Activated CD8-positive, alpha-beta memory T cell treated with anti-CD3 and anti-CD28 coated beads for 1 hour (primary cell): ENCODE data around the gene RELB.

Source experiments
- DNase-seq, 2 donors: peaks; one replicate each; pipeline ENCODE4 v3.0.0-alpha.2; 2020; ENCODE audit warnings: low read depth in 1 of 2; ENCODE audit errors: extremely low read depth in 1 of 2

RELB gene

DNA sequence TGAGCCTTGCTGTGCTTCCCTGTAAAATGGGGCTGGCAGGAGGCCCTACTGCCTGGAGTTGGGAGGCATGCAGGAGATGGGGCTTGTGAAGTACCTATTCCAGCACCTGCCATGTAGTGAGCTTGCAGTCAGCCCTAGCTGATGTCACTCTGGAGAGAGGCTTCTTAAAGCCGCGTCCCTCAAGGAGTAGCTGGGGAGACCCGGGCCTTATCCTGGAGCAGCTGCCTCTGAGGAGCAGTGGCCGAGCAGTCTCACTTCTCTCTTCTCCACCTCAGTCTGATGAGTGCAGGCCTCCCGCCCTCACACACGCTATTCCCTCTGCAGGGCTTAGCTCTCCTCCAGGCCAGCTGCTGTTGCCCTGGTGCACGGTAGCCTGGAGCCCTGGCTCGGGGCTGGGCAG, 55.6 kb downstream of the RELB start:
- DNase-seq: no peak

- DNase-seq: no peak
Observed at GRCh38 chr19:45057444-45057843, 56.2 kb downstream of the RELB start.

DNA sequence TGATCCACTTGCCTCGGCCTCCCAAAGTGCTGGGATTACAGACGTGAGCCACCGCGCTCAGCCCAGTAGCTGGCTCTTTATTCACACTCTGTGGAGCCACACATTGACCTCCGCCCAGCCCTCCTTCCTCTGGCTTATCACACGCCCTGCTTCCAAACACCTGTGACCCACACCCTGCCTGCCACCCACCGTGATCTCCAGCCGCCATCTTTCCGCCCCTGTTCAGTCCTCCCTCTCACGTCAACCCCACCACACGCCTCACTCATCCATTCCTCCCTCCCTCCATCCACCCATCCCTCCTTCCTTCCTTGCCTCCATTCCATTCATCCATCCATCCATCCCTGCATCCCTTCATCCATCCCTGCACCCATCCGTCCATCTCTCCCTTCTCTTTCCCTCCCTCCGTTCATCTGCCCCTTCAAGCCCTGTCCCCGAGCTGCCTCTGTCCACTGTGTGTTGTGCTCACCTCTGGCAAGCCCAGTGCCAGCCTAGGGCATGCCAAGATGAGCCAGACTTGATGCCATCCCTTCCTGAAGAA, 57.4 kb downstream of the RELB start:
- no peak for DNase-seq

DNA sequence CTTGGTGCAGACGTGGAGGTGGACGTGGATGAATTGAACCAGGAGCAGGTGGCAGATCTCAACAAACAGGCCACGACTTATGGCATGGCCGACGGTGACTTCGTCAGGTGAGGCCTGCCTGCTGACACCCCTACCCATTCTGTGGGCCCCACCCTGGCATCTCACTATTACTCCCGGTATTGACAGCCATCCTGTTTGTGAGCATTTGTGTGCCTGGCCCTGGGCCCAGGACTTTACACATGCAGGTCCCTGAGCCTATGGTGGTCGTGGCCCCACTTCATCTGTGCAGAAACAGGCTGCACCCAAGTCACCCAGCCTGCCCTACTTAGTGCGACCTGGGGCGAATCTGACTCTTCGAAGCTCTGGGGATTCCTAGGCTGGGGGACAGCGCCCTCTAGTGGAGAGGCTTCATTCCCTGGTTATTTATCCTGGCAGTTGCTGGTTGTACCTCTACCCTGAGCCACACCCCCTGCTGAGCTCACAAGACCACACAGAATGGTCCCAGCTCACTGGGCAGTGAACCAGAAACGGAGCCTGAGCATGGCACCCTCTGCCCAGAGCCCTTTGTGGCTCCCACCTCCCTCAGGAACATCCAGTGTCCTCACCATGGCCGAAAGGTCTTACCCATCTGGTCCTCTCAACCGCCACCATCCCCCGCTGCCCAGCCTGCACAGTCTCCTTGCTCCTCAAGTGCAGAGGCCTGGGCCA, 58.1 kb downstream of the RELB start:
- DNase-seq: peak; percentile 62 to 73

DNA sequence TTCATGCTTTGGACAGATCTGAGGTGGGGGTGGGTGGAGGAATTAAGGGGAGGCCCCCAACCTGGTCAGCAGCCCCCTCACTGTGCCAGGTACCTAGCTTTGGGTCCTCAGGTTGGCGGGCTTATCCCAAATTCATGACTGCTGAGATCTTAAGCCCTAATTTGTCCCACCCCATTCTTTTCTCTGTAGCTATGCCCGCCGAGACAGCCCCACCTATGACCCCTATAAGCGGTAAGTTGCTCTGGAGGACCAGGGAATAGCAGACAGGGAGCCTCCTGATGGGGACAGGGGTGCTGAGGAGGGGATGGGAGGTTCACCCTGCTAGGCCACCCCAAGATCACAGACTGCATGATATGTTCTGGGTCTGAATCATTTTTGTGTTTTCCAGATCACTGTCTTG, 60.7 kb downstream of the RELB start:
- no peak for DNase-seq

- no peak for DNase-seq
Observed at GRCh38 chr19:45063851-45064801, 62.9 kb downstream of the RELB start.

DNA sequence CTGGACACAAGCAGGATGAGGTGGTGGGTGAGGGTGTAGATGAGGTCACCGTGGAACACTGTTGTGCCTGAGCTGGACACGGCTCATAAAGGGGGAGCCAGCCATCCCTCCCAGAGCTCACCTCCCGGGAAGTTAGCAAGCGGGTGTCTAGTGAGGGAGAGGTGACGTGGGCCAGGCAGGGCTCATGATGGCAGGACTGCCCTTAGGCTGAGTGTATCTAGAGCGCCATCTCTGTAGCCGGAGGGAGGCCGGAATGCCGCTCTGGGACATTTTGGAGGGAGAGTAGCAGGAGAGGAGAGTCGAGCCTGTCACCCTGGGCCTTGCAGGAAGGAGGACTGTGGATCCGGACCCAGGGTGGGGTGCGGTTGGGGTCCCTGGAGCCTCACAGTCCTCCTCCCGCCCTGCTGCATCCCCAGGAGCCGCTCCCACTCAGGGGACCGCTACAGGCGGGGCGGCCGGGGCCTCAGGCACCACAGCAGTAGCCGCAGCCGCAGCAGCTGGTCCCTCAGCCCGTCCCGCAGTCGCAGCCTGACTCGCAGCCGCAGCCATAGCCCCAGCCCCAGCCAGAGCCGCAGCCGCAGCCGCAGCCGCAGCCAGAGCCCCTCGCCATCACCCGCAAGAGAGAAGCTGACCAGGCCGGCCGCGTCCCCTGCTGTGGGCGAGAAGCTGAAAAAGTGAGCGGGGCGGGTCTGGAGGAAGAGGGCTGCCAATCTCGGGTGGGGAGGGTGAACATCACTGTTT, 65.8 kb downstream of the RELB start:
- DNase-seq: no peak

DNA sequence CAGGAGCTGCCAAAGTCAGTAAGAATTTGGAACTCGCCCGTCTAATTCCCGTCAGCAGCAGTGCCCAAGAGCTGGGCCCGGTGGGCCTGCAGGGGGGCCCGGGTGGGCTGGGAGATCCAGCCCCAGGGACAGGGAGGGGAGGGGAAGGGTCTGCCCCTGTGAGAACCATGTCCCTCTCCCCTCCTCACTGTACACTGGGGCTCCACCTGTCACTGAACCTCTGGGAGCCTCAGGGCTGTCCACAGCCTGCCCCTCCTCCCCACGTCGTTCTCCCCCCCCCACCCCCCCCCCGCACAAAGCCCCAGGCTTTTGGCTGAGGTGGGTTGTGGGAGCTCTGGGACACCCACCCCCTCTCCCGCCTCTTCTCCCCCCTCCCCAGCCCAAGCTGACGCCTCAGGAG, 66.8 kb downstream of the RELB start:
- no peak for DNase-seq

DNA sequence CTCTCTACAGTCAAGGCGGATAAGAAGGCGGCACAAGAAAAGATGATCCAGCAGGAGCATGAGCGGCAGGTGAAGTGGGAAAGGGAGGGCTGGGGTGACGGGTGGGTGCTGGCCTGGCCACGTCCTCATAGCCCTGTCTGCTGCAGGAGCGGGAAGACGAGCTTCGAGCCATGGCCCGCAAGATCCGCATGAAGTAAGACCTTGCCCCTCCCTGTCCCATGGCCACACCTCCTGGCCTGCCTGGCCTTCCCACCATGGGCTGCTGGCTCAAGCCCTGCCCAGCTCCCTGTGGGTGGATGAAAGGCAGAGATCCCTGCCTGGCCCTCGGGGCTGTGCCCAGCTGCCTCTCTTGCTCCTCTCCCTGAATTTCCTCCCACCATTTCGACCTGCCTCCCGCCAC, 67.8 kb downstream of the RELB start:
- no peak for DNase-seq

DNA sequence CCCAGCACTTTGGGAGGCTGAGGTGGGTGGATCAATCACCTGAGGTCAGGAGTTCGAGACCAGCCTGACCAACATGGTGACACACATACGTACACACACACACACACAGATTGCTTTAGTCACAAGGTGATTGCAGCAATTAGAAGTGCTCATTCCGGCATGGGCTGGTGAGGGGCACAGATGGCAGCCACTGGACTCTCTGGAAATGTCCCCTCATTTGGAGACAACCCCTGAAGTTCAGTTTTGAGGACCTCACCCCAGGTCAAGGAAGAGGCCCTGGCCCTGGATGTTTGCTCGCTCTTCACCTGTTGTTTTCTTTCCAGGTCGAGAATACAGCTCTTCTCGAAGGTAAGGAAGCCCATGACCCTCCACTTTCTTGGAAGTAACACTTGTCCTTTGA, 69.0 kb downstream of the RELB start:
- DNase-seq: no peak

DNA sequence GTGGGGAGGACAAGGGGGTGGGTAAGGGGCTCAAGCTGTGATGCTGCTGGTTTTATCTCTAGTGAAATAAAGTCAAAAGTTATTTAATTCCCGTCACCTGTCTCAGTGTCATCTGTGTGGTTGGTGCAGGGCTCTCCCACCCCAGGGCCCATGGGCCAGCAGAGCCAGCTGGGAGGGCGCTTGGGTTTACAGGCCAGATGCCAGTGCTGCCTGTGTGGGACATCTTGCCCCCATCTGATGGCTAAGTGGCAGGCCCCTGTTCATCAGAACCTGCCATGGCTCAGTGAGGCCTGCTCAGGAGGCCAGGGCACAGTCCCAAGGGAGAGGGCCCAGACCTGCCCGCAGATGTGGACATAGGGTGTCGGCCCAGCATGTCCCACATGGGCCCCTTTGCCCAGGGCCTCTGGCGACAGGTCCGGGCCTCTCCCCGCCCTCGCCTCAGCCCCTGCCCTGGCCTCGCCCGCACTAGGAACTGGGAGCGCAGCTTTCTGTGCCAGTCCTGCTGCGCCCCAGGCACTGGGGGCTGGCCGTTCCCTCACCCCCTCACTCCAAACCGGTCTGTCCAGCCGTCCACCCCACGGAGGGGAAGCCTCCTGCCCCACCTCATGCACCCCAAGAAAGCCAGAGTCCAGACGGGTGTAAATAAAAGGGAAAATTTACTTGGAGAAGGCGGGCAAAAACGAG, 69.7 kb downstream of the RELB start:
- DNase-seq: no peak

DNA sequence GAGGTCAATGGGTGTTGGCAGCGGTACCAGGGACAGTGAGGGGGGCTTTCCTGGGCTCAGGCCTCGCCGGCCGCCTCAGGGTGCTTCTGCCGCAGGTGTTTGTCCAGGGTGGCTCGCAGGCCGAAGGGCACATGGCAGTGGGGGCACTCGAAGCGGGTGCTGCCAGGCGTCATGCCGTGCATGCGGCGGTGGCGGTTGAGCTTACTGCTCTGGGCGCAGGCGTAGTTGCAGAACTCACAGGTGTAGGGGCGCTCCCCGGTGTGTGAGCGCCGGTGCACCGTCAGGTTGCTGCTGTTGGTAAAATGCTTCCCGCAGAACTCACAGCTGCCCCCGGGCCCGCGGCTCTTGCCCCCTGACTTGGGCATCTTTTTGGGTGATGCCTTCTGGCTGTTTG, 70.3 kb downstream of the RELB start:
- no peak for DNase-seq

DNA sequence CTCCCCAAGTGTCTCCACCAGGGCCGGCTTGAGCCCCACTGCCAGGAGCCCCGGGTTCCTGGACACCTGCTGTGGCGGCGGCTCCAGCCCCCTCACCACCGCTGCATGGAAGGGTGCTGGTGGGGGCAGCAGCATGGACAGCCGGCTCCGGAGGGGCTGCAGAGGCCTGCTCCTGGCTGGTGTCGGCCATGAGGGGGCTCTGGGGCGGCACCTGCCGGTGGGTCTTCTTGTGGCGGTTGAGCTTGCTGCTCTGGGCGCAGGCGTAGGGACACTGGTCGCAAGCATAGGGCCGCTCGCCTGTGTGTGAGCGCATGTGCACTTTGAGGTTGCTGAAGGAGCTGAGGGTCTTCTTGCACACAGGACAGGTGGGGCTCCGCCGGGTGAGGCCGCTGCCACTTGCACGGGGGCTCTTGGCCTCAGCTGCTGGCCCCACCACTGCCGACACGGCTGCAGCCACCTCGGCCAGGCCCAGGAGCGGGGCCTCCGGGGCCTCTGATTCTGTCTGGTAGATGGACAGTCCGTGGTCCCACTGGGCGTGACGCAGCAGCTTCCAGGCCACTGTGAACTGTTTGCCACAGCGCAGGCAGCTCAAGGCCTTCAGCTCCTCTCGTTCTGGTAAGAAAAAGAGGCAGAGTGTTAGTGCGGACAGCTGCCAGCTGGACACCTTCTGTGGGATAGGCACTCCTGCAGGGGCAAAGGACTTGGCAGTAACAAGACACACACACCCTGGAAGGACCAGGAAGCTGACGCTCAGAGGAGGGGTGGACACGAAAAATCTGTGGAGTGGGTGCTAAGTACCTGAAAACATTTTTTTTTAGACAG, 70.9 kb downstream of the RELB start:
- DNase-seq: no peak

DNA sequence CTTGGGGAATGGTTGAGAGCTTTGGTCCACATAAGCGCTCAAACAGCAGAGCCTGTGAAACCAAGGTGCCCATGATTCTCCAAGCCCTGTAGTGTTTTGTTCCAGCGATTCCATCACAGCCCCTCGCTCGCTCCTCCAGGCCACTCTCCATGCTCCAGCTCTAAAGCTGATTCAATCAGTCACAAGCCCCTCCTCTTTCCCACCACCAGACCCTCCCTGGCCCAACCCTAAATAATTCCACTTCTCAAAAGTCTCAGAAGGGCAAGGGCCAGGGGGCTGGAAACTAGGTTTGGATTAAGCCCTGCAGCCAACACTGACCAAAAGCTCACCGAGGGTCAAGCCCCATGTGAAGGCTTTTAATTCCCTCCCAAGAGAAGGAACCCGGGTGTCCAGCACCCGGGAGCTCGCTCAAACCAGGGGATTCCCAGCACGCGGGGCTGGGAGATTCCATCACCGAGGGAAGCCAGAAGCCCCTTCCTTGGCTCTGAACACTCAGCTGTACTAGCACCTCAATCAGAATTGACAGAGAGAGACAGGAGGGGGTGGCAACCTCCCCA, 73.6 kb downstream of the RELB start:
- no peak for DNase-seq

- no peak for DNase-seq
Observed at GRCh38 chr19:45075301-45076028, 74.2 kb downstream of the RELB start.

- peak; percentile 30 to 65 for DNase-seq
Observed at GRCh38 chr19:45076029-45076850, 75.0 kb downstream of the RELB start, which contains the start of gene ZNF296. ZNF296 (minus strand) TSS chr19:45076478; CDS start chr19:45076373, 105 bp downstream.

DNA sequence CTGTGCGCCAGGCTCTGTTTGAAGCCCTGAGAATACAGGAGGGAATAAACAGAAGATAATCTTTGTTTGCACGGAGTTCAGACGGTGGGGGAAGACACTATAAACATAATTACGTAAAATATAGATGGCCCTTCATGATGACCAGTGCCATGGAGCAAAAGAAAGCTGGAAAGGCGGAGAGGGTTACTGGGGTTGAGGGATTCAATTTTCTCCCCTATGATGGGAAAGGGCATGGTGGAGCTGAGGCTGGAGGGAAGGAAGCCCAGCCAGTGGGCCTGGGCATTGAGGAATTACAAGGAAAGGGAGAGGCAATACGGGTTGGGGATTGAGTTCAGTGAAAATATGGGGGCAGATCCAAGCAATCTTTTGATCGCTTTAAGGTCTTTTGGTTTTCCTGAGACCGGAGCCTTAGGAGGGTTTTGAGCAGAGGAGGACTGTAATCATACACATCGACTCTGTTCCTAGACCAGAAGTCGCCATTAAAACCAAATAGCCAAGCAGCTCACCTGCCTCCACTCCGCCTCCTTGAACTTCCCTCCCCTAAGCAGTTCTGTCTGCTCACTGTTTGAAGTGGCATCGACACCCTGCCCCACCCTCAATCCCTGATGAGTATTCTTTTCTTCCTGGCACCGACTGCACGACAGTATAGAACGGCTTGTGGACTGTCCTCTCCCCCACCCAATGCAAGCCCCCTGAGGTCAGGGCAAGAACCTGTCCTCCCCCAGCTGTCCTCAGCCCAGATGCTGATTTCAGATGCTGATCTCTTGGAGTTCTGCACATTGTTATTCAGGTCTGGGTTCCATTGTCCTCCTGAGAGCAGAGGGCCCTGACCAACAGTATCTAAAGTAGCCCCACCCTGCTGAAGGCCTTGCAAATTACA, 75.8 kb downstream of the RELB start:
- DNase-seq: no peak
